DOHH2 (cell line): ENCODE data around the gene KIRREL3.

Experiments used
- CTCF ChIP-seq: fragments of 200-600 bp; sonication (generic); IDR thresholded peaks from one replicate; pipeline ENCODE4 v1.5.1; 2014; ENCODE audit warnings: antibody characterized with exemption, mild to moderate bottlenecking, low read depth, low read length; ENCODE audit not compliant: poor library complexity, severe bottlenecking
- EZH2phosphoT487 ChIP-seq: fragments of 200-600 bp; sonication (generic); IDR thresholded peaks from 2 replicates; pipeline ENCODE4 v1.6.1; 2017; ENCODE audit warnings: borderline replicate concordance, mild to moderate bottlenecking, antibody characterized with exemption, low read length, moderate library complexity, mixed read lengths

- TF ChIP-seq CTCF, result no peak
- TF ChIP-seq EZH2phosphoT487, result no peak
Observed at GRCh38 chr11:126583594-126584427, 416.8 kb downstream of the KIRREL3 start.
